Transverse colon (tissue), 4 donors: Measurements from ENCODE around the gene TOPORS. TPM values are rescaled to one million over a fixed set of nuclear protein-coding genes. Genes with fewer than 3 reads are reported as not detected.
"Not testable (repeated sequence)": the region's sequence is repeated elsewhere in the genome, so short reads cannot be mapped to it uniquely, and the experiment has no call there.

Source experiments
- DNase-seq: peaks from one replicate; pipeline ENCODE4 v3.0.0-alpha.2; 2019
- H3K27ac ChIP-seq, 4 donors: fragments of 200-600 bp; sonication (generic); 2 replicates each; pipeline ENCODE4 v1.5.1; 2016 to 2018; ENCODE audit warnings: inconsistent platforms in 4 of 4
- H3K27me3 ChIP-seq: fragments of 200-600 bp; sonication (generic); 2 replicates; pipeline ENCODE4 v1.5.1; 2017; ENCODE audit warnings: inconsistent platforms
- H3K36me3 ChIP-seq, 4 donors: fragments of 200-600 bp; sonication (generic); 2 replicates each; pipeline ENCODE4 v1.5.1; 2017 to 2019; ENCODE audit warnings: inconsistent platforms in 4 of 4
- H3K4me1 ChIP-seq, 4 donors: fragments of 200-600 bp; sonication (generic); 2 replicates each; pipeline ENCODE4 v1.5.1; 2017 to 2020; ENCODE audit warnings: inconsistent platforms in 4 of 4
- H3K4me3 ChIP-seq, 4 donors: fragments of 200-600 bp; sonication (generic); 1 replicate in 1 of 4; 2 replicates in 3 of 4; pipeline versions ENCODE4 v1.5.1 to v1.6.1; 2017 to 2019; ENCODE audit warnings: inconsistent platforms in 4 of 4
- H3K9me3 ChIP-seq, 2 donors: fragments of 200-600 bp; sonication (generic); 2 replicates each; pipeline ENCODE4 v1.5.1; 2017 to 2019; ENCODE audit warnings: inconsistent platforms in 2 of 2
- EP300 ChIP-seq: sonication (generic); formaldehyde crosslinking; IDR thresholded peaks from one replicate; pipeline ENCODE4 v1.6.1; 2017; ENCODE audit warnings: antibody characterized with exemption, low read depth
- POLR2A ChIP-seq: fragments of 450-650 bp; IDR thresholded peaks from one replicate; pipeline ENCODE4 v1.6.1; 2016; ENCODE audit warnings: antibody characterized with exemption, mild to moderate bottlenecking, moderate library complexity
- POLR2AphosphoS5 ChIP-seq, 3 donors: sonication (generic); formaldehyde crosslinking; IDR thresholded peaks; one replicate each; pipeline ENCODE4 v1.6.1; 2016; ENCODE audit warnings: antibody characterized with exemption in 3 of 3
- WGBS, 2 donors: methylation state at CpG; one replicate each; pipeline ENCODE4 v1.1.5; 2018; ENCODE audit warnings: low coverage in 1 of 2; 5-methylcytosine and 5-hydroxymethylcytosine counted together
- in situ Hi-C, 4 donors: fragments of 200-750 bp; cut with MboI; loops; one replicate each; pipeline versions ENCODE4 v1.15.0 to v1.15.1; 2017; ENCODE audit warnings: low sequenced_read_pairs in 3 of 4, low pct_ligation_motif_present in 1 of 4, low pct_unique_long_range_greater_than_20kb in 1 of 4
- intact Hi-C: fragments of 100-400 bp; cut with DNase I; formaldehyde crosslinking; loops from one replicate; pipeline ENCODE4 v1.15.1; 2023; ENCODE audit warnings: low total_unique reads
- total RNA-seq, 4 donors: library from RNA; depleted of rRNA; stranded (reverse); fragments of >200 nt; gene quantifications; one replicate each; pipeline ENCODE4 v1.1.0, GENCODE V29; 2016
- TF ChIP-seq, protein P1 (sequence below), 5 experiments: fragments of 200-600 bp in 3 of 5; fragments of 450-650 bp in 2 of 5; sonication (generic) in 3 of 5; IDR thresholded peaks; 1 replicate in 2 of 5; 2 replicates in 3 of 5; pipeline ENCODE4 v1.5.1; 2016 to 2017; ENCODE audit warnings: antibody characterized with exemption in 5 of 5, inconsistent platforms in 3 of 5, mild to moderate bottlenecking in 2 of 5, moderate library complexity in 1 of 5

The TOPORS gene
- total RNA-seq, 4 donors from 2014 or later, result 14.5 to 26.5 (median 18.4) TPM

DNA sequence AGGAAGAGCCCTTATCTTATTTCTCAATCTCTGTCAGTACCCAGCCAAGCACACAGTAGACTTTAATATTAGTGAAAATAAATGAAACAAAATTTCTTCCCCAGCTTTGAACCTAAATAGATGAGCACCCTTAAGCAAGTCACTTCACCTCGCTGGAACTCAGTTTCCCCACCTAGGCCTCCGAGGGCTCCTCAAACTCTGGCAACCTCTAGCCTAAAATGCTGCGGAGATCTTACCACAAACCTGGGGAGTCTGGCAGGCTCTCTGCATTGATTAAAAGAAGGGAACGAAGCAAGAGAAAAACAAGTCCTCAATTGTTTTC lies 26.7 kb downstream of the TOPORS start:
- H3K4me1 ChIP-seq, result peaks cover 0 to 32% (median 17%) of the 10 kb centered on the region in 4 donors
- in situ Hi-C loops (no loop called here), intact Hi-C loops (no loop called here)
- no peaks in the 10 kb centered on the region for H3K9me3 ChIP-seq
- H3K4me3 ChIP-seq, result peak overlapping the region; percentile 41 to 77 (median 61)
- H3K36me3 ChIP-seq, result no peaks in the 10 kb centered on the region
- TF ChIP-seq EP300 (no peak), POLR2A (no peak), POLR2AphosphoS5 (IDR thresholded peaks at IDR 0.05) (no peak)
- TF ChIP-seq, protein P1, sequence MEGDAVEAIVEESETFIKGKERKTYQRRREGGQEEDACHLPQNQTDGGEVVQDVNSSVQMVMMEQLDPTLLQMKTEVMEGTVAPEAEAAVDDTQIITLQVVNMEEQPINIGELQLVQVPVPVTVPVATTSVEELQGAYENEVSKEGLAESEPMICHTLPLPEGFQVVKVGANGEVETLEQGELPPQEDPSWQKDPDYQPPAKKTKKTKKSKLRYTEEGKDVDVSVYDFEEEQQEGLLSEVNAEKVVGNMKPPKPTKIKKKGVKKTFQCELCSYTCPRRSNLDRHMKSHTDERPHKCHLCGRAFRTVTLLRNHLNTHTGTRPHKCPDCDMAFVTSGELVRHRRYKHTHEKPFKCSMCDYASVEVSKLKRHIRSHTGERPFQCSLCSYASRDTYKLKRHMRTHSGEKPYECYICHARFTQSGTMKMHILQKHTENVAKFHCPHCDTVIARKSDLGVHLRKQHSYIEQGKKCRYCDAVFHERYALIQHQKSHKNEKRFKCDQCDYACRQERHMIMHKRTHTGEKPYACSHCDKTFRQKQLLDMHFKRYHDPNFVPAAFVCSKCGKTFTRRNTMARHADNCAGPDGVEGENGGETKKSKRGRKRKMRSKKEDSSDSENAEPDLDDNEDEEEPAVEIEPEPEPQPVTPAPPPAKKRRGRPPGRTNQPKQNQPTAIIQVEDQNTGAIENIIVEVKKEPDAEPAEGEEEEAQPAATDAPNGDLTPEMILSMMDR (IDR thresholded peaks at IDR 0.05), result no peak
- no peaks in the 10 kb centered on the region for H3K27me3 ChIP-seq
- no peak for DNase-seq
- peak overlapping the region; percentile 90 to 92 (median 90) for H3K27ac ChIP-seq
- 0 to 2% methylated on average over 3 to 4 of the region's 4 CpGs for WGBS, 2 donors

DNA sequence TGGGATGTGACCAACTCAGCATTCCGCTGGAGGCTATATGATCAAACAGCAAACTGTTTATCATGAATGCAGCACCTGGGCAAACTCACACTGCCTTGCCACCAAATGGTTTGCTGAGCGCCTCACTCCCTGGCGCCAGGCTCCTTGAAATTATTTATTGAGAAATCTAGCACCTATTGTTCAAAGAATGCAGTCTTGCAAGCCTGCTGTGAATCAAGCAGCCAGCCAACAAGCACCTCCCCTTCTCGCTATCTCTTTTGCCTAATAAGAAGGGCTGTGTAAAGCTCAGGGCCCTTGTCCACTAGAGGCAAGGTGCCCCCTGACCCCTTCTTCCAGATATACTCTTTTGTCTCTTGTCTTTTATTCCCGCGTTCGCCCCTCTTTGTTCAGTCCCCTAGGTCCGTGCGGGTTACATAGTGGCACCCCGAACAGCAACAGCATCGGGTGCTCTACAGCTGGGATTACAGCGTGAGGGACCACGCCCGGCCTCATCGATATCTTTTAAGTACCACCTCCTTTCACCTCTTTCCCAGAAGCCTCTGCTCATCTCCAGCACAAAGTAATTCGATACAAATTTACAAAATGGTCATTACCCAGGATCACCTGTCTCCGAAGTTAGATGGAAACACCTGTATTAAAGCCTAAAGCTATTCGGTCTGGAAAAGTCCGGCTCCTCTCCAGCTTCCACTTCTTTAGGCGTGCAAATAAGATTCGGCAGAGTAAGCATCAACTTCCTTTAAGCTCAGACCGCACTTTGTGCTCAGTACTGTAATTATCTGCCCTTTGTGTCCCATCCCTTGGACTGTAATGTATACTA lies 27.3 kb downstream of the TOPORS start:
- no peak for TF ChIP-seq POLR2AphosphoS5 (IDR thresholded peaks at IDR 0.05)
- no peak for TF ChIP-seq POLR2A
- TF ChIP-seq EP300, result no peak
- TF ChIP-seq, protein P1 (IDR thresholded peaks at IDR 0.05), result no peak
- DNase-seq, result no peak
- no peaks in the 10 kb centered on the region for H3K36me3 ChIP-seq
- H3K9me3 ChIP-seq, result no peaks in the 10 kb centered on the region
- WGBS, 2 donors, result 9 to 25% methylated on average over 6 to 22 of the region's 22 CpGs
- H3K27me3 ChIP-seq, result no peaks in the 10 kb centered on the region
- H3K27ac ChIP-seq, result peak overlapping the region; percentile 90 to 92 (median 90)
- in situ Hi-C loops, result no loop called here
- peaks cover 0 to 38% (median 17%) of the 10 kb centered on the region in 4 donors for H3K4me1 ChIP-seq
- H3K4me3 ChIP-seq, result peak overlapping the region; percentile 41 to 77 (median 61)
- intact Hi-C loops, result no loop called here

DNA sequence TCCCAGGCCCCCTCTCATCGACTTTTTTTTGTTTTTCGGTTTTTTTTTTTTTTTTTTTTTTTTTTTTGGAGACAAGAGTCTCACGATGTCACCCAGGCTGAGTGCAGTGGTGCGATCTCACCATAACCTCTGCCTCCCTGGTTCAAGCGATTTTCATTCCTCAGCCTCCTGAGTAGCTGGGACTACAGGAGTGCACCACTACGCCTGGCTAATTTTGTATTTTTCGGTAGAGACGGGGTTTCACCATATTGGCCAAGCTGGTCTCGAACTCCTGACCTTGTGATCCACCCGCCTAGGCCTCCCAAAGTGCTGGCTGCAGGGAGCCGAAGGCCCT lies 27.9 kb downstream of the TOPORS start:
- H3K27me3 ChIP-seq, DNase-seq, in situ Hi-C loops, H3K36me3 ChIP-seq, H3K9me3 ChIP-seq, intact Hi-C loops: not testable (repeated sequence)
- peak overlapping the region in 2 of 4 donors; percentile 90 to 91 for H3K27ac ChIP-seq
- peak overlapping the region in 1 of 4 donors; percentile 77 for H3K4me3 ChIP-seq
- H3K4me1 ChIP-seq, result peaks cover 0 to 44% (median 17%) of the 10 kb centered on the region in 4 donors
- 92 to 94% methylated on average over 6 to 11 of the region's 11 CpGs for WGBS, 2 donors

DNA sequence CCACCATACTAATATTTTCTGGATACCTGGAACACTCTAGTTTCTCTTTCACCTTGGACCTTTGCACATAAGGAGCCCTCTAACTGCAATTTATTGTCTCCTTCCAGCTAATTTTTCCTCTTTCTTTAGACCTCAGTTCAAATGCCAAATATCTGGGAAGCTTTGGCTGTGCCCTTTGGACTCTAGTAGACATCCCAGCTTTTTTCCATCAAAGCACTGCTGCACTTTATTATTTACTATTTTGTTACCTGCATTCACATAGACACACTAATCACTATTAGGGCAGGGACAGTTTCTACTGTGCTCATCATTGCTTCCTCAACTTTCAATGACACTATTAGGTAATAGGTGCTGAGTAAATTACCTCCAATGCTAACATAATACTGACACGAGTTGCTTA lies 28.5 kb downstream of the TOPORS start:
- DNase-seq, result no peak
- Histone ChIP-seq H3K9me3 (no peaks in the 10 kb centered on the region), H3K4me1 (peaks cover 0 to 47% (median 17%) of the 10 kb centered on the region in 4 donors), H3K4me3 (no peak overlapping the region), H3K36me3 (no peaks in the 10 kb centered on the region), H3K27me3 (no peaks in the 10 kb centered on the region), H3K27ac (no peak overlapping the region)
- in situ Hi-C loops, result no loop called here
- WGBS, 2 donors, result 97 to 100% methylated on average over 1 of the region's 1 CpG
- intact Hi-C loops, result no loop called here
- TF ChIP-seq, protein P1 (IDR thresholded peaks at IDR 0.05), result no peak
- TF ChIP-seq POLR2AphosphoS5 (IDR thresholded peaks at IDR 0.05) (no peak), EP300 (no peak), POLR2A (no peak)

DNA sequence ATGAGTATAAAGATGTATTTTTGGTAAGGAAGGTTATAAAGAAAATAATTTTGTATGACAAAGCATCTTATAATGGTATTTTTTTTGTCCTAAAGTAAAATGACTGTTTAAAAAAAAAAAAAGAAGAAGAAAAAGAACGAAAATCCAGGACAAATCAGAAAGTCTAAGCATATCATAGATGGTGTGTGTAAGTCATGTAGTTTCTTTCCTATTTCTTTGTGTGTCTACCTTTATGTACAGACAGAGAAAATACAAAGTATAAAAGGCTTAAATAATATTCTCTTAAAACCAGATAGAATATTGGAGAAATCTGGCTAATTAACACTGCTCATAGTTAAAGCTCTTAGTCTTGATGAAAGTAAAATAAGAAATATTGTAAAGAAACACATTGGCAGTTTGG lies 34.1 kb downstream of the TOPORS start:
- intact Hi-C loops, result no loop called here
- TF ChIP-seq EP300 (no peak), POLR2AphosphoS5 (IDR thresholded peaks at IDR 0.05) (no peak), POLR2A (no peak)
- TF ChIP-seq, protein P1 (IDR thresholded peaks at IDR 0.05), result no peak
- in situ Hi-C loops, result no loop called here

More for the DNA sequence above, 34.1 kb downstream of the TOPORS start:
- Histone ChIP-seq H3K27ac (no peak overlapping the region), H3K4me3 (no peak overlapping the region), H3K36me3 (no peaks in the 10 kb centered on the region), H3K9me3 (no peaks in the 10 kb centered on the region), H3K4me1 (peaks cover 0 to 20% (median 0%) of the 10 kb centered on the region in 4 donors), H3K27me3 (no peaks in the 10 kb centered on the region)
- no peak for DNase-seq
- 90 to 100% methylated on average over 1 of the region's 1 CpG for WGBS, 2 donors
